MV-4-11 (cell line): ENCODE measurements around the gene TMC7.

Experiments used
- DNase-seq: peaks from one replicate; lab custom pipeline; 2025; lab: John Stamatoyannopoulos, UW

The TMC7 gene

GRCh38 chr16:19031738-19032137 lies 48.0 kb downstream of the TMC7 start:
- no peak for DNase-seq

GRCh38 chr16:19033761-19034160 lies 50.0 kb downstream of the TMC7 start:
- no peak for DNase-seq

GRCh38 chr16:19040400-19040799 lies 56.7 kb downstream of the TMC7 start:
- no peak for DNase-seq

- no peak for DNase-seq
Measured at GRCh38 chr16:19044769-19045168, 61.0 kb downstream of the TMC7 start.

GRCh38 chr16:19046062-19046461 lies 62.3 kb downstream of the TMC7 start:
- no peak for DNase-seq

GRCh38 chr16:19062706-19063105 lies 79.0 kb downstream of the TMC7 start:
- DNase-seq = no peak

- DNase-seq = no peak
Measured at GRCh38 chr16:19066988-19067348, 83.2 kb downstream of the TMC7 start.

- peak; percentile 99 for DNase-seq
Measured at GRCh38 chr16:19067349-19068236, 83.9 kb downstream of the TMC7 start, which contains the start of gene COQ7. TSS of gene COQ7 (plus strand) at chr16:19067614. CDS start at chr16:19067665, 51 bp downstream.

- DNase-seq = no peak
Measured at GRCh38 chr16:19068237-19068815, 84.6 kb downstream of the TMC7 start.

GRCh38 chr16:19071811-19072777 lies 88.4 kb downstream of the TMC7 start:
- DNase-seq = peak; percentile 57

GRCh38 chr16:19073344-19073743 lies 89.6 kb downstream of the TMC7 start:
- DNase-seq = peak; percentile 61

- DNase-seq = no peak
Measured at GRCh38 chr16:19073863-19074262, 90.1 kb downstream of the TMC7 start.

GRCh38 chr16:19075511-19075910 lies 91.8 kb downstream of the TMC7 start:
- no peak for DNase-seq

GRCh38 chr16:19077879-19078278 lies 94.1 kb downstream of the TMC7 start:
- no peak for DNase-seq

GRCh38 chr16:19083670-19084069 lies 99.9 kb downstream of the TMC7 start:
- DNase-seq = no peak

- no peak for DNase-seq
Measured at GRCh38 chr16:19084139-19084538, 100.4 kb downstream of the TMC7 start.

GRCh38 chr16:19084879-19085278 lies 101.1 kb downstream of the TMC7 start:
- DNase-seq = no peak

GRCh38 chr16:19085679-19086200 lies 102.0 kb downstream of the TMC7 start:
- peak; percentile 65 for DNase-seq

- DNase-seq = peak; percentile 91
Measured at GRCh38 chr16:19086322-19087199, 102.8 kb downstream of the TMC7 start.

- no peak for DNase-seq
Measured at GRCh38 chr16:19088341-19088916, 104.7 kb downstream of the TMC7 start.
